Muscle layer of colon (tissue), 2 donors: Measurements from ENCODE around the gene SYTL4.
A peak's percentile ranks its signal among the peaks of the same experiment; 100 is the strongest.
"Not testable (repeated sequence)": the region's sequence is repeated elsewhere in the genome, so short reads cannot be mapped to it uniquely, and the experiment has no call there.

Experiments
- H3K27ac ChIP-seq: one replicate; pipeline ENCODE4 v1.7.0; 2013; ENCODE audit warnings: low read depth, mild to moderate bottlenecking, low read length, moderate library complexity
- H3K27me3 ChIP-seq, 2 donors: one replicate each; pipeline ENCODE4 v1.7.0; 2013; ENCODE audit warnings: low read length in 2 of 2, mild to moderate bottlenecking in 2 of 2; ENCODE audit not compliant: insufficient read depth in 2 of 2, control insufficient read depth in 1 of 2
- H3K36me3 ChIP-seq: one replicate; pipeline ENCODE4 v1.7.0; 2013; ENCODE audit warnings: mild to moderate bottlenecking, low read length; ENCODE audit not compliant: insufficient read depth
- H3K4me1 ChIP-seq: one replicate; pipeline ENCODE4 v1.7.0; 2013; ENCODE audit warnings: mild to moderate bottlenecking, low read length; ENCODE audit not compliant: insufficient read depth
- H3K4me3 ChIP-seq, 2 donors: one replicate each; pipeline ENCODE4 v1.7.0; 2013; ENCODE audit warnings: low read length in 2 of 2, low read depth in 1 of 2, mild to moderate bottlenecking in 1 of 2, moderate library complexity in 1 of 2
- H3K9ac ChIP-seq: one replicate; pipeline ENCODE4 v1.7.0; 2013; ENCODE audit warnings: low read length
- H3K9me3 ChIP-seq: one replicate; pipeline ENCODE4 v1.7.0; 2013; ENCODE audit warnings: mild to moderate bottlenecking, low read length
- donor health status: abdominal sarcoma.
- donor health status: Adenocarcinoma of cecum.

The SYTL4 gene

DNA sequence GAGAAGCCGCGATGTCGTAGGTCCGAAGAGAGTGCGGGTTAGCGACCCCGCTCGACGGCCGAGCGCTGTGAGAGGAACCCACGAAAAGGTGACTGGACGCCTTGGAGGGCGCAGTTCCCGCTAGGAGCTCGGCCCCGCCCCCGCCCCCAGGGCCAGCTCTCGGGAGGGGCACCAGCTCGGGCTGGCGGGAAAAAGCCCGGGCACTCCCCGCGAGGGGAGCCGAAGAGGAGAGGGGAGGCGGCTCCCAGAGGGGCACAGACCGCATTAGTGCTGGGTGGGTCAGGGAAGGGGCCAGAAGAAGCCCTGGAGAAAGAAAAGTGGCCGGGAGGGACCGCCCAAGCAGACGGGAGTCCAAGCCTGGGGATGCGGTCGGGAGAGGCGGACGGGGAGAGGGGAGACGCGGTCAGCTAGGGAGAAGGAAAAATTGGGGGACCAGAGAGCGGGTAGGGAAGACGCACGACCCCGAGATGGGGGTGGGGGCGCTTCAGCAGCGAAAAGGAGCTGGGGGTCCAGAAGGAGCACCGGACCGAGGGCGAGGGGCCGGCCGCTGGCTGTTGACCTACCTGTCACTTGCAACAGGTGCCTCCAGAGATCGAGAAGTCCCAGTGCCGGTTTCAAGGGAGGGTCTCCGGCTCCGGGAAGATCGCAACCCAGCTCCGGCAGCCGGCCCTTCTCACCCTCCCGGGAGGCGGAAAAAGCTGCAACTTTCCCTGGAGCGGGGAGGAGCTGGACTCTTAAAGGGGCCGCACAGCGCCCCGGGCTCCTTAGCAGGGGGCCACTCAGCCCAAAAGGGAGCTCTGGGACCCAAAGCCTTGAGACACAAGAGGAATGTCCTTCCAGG, at the start of gene SYTL4:
Gene SYTL4, minus strand, starts transcription at position 681 of the 841 bp plus-strand sequence. CDS start 30,084 bp downstream, outside the sequence.
- Histone ChIP-seq H3K9ac (no peak within 1 kb of the TSS), H3K4me3 (peak within 1 kb of the TSS; percentile 63 to 71), H3K27me3 (peaks cover 0 to 12% of the 10 kb centered on the region in 2 donors), H3K4me1 (no peaks in the 10 kb centered on the region), H3K36me3 (no peaks in the 10 kb centered on the region), H3K27ac (peak within 1 kb of the TSS; percentile 34), H3K9me3 (no peaks in the 10 kb centered on the region)

- not testable (repeated sequence) for H3K27me3 ChIP-seq, H3K9me3 ChIP-seq, H3K9ac ChIP-seq, H3K4me3 ChIP-seq, H3K27ac ChIP-seq, H3K36me3 ChIP-seq, H3K4me1 ChIP-seq
Measured at GRCh38 chrX:100769439-100769838, 37.5 kb upstream of the SYTL4 start.

- no peak overlapping the region for H3K9ac ChIP-seq
- no peaks in the 10 kb centered on the region for H3K9me3 ChIP-seq
- H3K4me3 ChIP-seq: no peak overlapping the region
- no peaks in the 10 kb centered on the region for H3K27me3 ChIP-seq
- H3K36me3 ChIP-seq: no peaks in the 10 kb centered on the region
- H3K4me1 ChIP-seq: no peaks in the 10 kb centered on the region
- no peak overlapping the region for H3K27ac ChIP-seq
Measured at GRCh38 chrX:100768679-100769338, 36.9 kb upstream of the SYTL4 start.

GRCh38 chrX:100750883-100751282, 19.0 kb upstream of the SYTL4 start:
- Histone ChIP-seq H3K9ac (no peak overlapping the region), H3K36me3 (no peaks in the 10 kb centered on the region), H3K9me3 (no peaks in the 10 kb centered on the region), H3K4me1 (peaks cover 2% of the 10 kb centered on the region), H3K27ac (no peak overlapping the region), H3K27me3 (peaks cover 0 to 11% of the 10 kb centered on the region in 2 donors), H3K4me3 (no peak overlapping the region)

- peaks cover 0 to 12% of the 10 kb centered on the region in 2 donors for H3K27me3 ChIP-seq
- no peak overlapping the region for H3K4me3 ChIP-seq
- no peak overlapping the region for H3K9ac ChIP-seq
- H3K4me1 ChIP-seq: peaks cover 6% of the 10 kb centered on the region
- H3K27ac ChIP-seq: no peak overlapping the region
- no peaks in the 10 kb centered on the region for H3K36me3 ChIP-seq
- no peaks in the 10 kb centered on the region for H3K9me3 ChIP-seq
Measured at GRCh38 chrX:100748108-100748507, 16.2 kb upstream of the SYTL4 start.

DNA sequence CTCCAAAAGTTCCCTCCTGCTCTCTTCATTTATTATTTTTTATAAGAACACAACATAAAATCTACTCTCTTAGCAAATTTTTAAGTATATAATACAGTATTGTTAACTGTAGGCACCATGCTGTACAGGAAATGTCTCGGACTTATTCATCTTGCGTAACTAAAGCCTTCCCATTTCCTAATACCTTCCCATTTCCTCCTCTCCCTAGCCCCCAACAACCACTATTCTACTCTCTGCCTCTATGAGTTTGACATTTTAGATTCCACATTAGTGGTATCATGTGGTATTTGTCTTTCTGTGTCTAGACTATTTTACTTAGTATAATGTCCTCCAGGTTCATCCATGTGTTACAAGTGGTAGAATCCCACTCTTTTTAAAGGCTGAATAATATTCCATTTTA, 15.8 kb upstream of the SYTL4 start:
- Histone ChIP-seq H3K36me3 (no peaks in the 10 kb centered on the region), H3K4me1 (peaks cover 6% of the 10 kb centered on the region), H3K4me3 (no peak overlapping the region), H3K27ac (no peak overlapping the region), H3K9me3 (no peaks in the 10 kb centered on the region), H3K9ac (no peak overlapping the region), H3K27me3 (peaks cover 0 to 16% of the 10 kb centered on the region in 2 donors)

DNA sequence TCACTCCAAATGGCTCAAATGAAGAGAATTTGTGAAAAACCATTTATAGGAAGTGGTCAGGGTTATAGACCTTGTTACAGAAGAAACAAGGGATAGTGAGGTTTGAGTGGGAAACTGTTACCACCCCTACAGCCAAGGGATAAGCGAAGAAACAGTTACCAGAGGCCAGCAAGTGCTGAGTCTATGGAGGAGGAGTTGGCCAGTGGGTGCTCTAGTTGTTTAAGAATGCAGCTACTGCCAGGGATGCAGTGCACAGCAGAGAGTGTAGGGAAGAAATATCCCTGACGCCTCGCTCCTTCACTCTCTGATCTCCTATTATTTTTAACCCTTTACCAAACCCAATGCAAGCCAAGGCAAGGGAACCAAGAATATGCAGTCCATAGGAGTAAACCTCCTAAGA, 15.2 kb upstream of the SYTL4 start:
- Histone ChIP-seq H3K27me3 (peaks cover 0 to 17% of the 10 kb centered on the region in 2 donors), H3K27ac (no peak overlapping the region), H3K36me3 (no peaks in the 10 kb centered on the region), H3K4me1 (peaks cover 6% of the 10 kb centered on the region), H3K9ac (no peak overlapping the region), H3K9me3 (no peaks in the 10 kb centered on the region), H3K4me3 (no peak overlapping the region)

DNA sequence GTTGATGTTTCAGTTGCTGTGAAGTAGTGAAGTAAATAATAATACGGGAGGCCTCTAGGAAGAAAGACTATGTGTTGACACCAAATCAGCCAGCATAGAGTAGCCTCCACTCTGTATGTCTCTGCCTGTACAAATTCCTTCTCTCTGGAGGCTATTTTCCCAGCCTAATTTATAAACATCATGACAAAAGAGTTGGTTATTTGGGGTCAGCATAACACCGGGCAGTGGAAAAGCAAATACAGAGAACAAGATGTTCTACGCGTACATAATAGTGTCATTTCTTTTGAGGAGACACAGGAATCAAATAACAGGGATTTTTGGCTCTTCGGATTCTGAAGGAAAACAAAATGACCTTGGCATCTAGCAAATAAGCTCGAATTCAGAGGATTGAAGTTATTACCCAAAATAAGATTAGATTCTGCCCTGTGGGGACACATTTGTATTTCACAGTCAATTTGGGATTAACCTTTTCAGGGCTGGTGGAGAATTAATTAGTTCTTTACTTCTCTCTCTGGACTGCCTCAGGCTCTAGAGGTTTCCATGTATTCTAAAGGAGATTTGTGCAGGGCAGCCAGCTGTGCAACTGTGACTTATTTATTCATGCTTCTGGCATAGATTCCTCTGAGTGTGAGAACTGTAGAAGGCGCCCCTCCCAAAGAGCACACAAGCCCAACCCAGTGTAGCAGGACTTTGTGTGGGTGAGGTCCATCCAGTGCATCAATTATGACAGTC, 14.1 kb upstream of the SYTL4 start:
- no peak overlapping the region for H3K9ac ChIP-seq
- peaks cover 6% of the 10 kb centered on the region for H3K4me1 ChIP-seq
- H3K27me3 ChIP-seq: peaks cover 0 to 15% of the 10 kb centered on the region in 2 donors
- no peak overlapping the region for H3K4me3 ChIP-seq
- H3K27ac ChIP-seq: peak overlapping the region; percentile 54
- no peaks in the 10 kb centered on the region for H3K36me3 ChIP-seq
- no peaks in the 10 kb centered on the region for H3K9me3 ChIP-seq

- Histone ChIP-seq H3K9me3 (no peaks in the 10 kb centered on the region), H3K9ac (no peak overlapping the region), H3K36me3 (no peaks in the 10 kb centered on the region), H3K27me3 (peaks cover 0 to 17% of the 10 kb centered on the region in 2 donors), H3K4me3 (no peak overlapping the region), H3K27ac (no peak overlapping the region), H3K4me1 (peaks cover 6% of the 10 kb centered on the region)
Measured at GRCh38 chrX:100745205-100745604, 13.3 kb upstream of the SYTL4 start.

GRCh38 chrX:100743009-100743607, 11.2 kb upstream of the SYTL4 start:
- Histone ChIP-seq H3K4me1 (peaks cover 6% of the 10 kb centered on the region), H3K9ac (no peak overlapping the region), H3K27ac (no peak overlapping the region), H3K9me3 (no peaks in the 10 kb centered on the region), H3K36me3 (no peaks in the 10 kb centered on the region), H3K27me3 (peaks cover 0 to 17% of the 10 kb centered on the region in 2 donors), H3K4me3 (no peak overlapping the region)

DNA sequence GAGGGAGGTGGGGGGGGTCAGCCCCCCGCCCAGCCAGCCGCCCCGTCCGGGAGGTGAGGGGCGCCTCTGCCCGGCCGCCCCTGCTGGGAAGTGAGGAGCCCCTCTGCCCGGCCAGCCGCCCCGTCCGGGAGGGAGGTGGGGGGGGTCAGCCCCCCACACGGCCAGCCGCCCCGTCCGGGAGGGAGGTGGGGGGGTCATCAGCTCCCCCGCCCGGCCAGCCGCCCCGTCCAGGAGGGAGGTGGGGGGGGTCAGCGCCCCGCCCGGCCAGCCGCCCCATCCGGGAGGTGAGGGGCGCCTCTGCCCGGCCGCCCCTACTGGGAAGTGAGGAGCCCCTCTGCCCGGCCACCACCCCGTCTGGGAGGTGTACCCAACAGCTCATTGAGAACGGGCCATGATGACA, 7.9 kb downstream of the SYTL4 start:
- H3K36me3 ChIP-seq, H3K9ac ChIP-seq, H3K4me3 ChIP-seq, H3K9me3 ChIP-seq, H3K4me1 ChIP-seq, H3K27ac ChIP-seq, H3K27me3 ChIP-seq: not testable (repeated sequence)
